ENCODE data around the gene ATRIP.

The ATRIP gene

DNA sequence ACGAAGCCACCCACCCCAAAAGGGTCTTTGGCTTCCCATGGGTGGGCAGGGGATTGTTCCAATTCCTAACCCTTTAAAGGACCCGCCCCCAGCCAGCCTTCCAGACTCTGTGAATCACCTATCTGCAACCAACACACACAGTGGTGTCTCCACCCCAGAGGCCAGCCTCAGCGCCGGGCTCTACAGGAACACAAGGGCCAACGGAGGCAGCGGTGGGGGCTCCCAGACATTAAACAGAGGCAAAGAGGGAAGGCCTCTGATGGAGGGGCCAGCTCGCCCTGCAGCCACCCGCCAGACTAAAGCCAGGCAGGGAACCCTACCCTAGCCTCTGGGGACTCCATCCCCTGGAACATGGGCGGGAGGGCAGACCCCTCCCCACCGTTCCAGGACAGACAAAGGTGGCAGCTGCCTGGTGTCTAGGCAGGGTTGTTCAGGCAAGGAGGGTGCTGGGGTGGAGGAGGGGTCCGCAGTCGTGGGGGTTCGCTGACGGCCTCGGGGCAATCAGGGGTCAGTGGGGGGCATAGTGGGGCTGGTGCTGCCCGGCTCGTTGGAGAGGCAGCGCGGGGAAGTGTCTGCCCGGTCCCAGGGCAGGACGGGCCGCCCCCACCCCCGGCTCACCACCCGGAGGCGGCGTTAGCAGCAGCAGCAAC, 57.0 kb downstream of the ATRIP start:
- TF ChIP-seq, protein P1, sequence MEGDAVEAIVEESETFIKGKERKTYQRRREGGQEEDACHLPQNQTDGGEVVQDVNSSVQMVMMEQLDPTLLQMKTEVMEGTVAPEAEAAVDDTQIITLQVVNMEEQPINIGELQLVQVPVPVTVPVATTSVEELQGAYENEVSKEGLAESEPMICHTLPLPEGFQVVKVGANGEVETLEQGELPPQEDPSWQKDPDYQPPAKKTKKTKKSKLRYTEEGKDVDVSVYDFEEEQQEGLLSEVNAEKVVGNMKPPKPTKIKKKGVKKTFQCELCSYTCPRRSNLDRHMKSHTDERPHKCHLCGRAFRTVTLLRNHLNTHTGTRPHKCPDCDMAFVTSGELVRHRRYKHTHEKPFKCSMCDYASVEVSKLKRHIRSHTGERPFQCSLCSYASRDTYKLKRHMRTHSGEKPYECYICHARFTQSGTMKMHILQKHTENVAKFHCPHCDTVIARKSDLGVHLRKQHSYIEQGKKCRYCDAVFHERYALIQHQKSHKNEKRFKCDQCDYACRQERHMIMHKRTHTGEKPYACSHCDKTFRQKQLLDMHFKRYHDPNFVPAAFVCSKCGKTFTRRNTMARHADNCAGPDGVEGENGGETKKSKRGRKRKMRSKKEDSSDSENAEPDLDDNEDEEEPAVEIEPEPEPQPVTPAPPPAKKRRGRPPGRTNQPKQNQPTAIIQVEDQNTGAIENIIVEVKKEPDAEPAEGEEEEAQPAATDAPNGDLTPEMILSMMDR (IDR thresholded peaks at IDR 0.05; ENCODE audit: insufficient read depth, low read depth, low read length, missing control alignments): no peak
- peak overlapping the region; percentile 53 for H3K4me3 ChIP-seq (ENCODE audit: low read depth, low read length)
- no peak for DNase-seq (ENCODE audit: low read depth)

DNA sequence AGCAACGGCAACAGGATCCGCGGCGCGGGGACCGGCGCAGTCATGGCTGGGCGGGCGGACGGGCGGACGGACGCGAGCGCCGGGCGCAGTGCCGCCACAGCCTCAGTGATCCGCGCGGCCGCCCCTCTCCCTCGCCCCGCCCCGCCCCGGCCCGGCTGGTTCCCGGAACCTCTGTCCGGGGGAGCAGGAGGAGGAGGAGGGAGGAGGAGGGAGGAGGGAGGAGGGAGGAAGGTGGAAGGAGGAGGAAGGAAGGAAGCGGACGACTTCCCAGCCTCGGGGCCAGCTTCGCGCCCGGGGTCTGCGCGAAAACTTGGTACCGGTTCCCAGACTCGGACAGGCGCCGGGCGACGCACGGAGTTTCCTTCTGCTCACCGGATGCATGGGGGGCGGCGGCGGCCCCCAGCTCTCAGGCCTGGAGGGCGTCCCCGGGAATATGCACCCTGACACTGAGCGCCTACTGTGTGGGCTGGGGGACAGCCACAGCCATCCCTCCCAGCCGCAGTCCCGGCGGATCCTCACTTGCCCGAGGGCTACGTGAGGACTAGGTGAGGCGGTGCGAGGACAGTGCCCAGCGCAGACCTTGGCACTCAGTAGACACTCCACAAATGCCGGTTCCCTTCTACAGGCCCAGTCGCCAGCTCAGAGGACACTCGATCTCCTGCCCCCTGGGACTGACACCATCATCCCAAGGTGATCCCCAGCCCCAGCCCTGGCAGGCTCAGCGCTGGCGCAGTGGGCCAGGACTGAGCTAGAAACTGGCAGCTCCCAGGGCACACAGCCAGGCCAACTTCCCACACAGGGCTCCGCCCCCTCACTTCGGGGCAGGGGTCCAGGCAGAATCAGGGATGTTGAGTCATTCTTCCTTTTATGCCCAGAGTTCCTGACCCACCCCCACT, 57.8 kb downstream of the ATRIP start, which contains the start of gene SHISA5:
SHISA5 (minus strand) TSS at position 124 of the 896 bp plus-strand sequence; CDS start at position 44, 80 bp downstream.
- TF ChIP-seq, protein P1 (IDR thresholded peaks at IDR 0.05; ENCODE audit: insufficient read depth, low read depth, low read length, missing control alignments): no peak
- DNase-seq (ENCODE audit: low read depth): peak; percentile 56
- H3K4me3 ChIP-seq (ENCODE audit: low read depth, low read length): peak within 1 kb of the TSS; percentile 53

DNA sequence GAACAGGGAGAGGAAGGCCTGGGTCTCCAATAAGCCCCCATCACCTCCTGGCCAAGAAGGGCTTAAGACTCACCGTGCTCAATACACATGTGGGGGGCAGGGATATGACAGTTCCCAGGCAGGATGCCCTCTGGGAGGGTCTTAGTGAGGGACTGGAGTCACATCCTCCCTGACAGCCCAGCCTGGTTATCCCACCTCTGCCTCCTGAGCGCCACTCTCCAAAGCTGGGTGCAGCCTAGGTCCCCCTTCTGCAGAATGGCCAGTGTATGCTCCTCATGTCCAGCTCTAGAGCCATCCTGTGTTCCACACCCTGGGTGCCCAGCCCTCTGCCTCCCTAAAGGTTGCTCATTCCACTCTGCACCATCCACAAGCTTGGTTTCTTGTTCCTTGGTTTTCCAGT, 58.6 kb downstream of the ATRIP start:
- H3K4me3 ChIP-seq (ENCODE audit: low read depth, low read length): no peak overlapping the region
- TF ChIP-seq, protein P1 (IDR thresholded peaks at IDR 0.05; ENCODE audit: insufficient read depth, low read depth, low read length, missing control alignments): no peak
- DNase-seq (ENCODE audit: low read depth): no peak

DNA sequence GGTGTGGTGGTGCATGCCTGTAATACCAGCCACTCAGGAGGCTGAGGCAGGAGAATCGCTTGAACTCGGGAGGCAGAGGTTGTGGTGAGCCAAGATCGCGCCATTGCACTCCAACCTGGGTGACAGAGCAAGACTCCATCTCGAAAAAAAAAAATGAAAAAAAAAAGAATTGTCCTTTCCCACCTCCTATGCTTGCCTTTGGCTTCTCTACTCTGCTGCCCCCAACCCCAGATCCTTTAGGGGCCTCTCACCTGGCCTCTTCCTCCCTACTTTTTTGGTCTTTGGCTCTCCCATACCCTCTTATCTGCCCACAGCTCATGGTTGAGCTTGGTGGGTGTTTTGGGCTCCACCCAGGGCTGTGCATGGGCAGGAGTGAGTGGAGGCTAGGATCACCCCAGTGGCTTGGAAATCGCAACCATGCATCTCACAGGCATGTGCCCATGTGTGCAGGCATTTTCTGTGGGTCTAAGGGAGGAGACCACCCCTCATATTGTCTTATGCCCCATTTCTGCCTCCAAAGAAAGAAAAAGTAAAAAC, 59.5 kb downstream of the ATRIP start:
- DNase-seq (ENCODE audit: low read depth): no peak
- TF ChIP-seq, protein P1 (IDR thresholded peaks at IDR 0.05; ENCODE audit: insufficient read depth, low read depth, low read length, missing control alignments): no peak
- no peak overlapping the region for H3K4me3 ChIP-seq (ENCODE audit: low read depth, low read length)

DNA sequence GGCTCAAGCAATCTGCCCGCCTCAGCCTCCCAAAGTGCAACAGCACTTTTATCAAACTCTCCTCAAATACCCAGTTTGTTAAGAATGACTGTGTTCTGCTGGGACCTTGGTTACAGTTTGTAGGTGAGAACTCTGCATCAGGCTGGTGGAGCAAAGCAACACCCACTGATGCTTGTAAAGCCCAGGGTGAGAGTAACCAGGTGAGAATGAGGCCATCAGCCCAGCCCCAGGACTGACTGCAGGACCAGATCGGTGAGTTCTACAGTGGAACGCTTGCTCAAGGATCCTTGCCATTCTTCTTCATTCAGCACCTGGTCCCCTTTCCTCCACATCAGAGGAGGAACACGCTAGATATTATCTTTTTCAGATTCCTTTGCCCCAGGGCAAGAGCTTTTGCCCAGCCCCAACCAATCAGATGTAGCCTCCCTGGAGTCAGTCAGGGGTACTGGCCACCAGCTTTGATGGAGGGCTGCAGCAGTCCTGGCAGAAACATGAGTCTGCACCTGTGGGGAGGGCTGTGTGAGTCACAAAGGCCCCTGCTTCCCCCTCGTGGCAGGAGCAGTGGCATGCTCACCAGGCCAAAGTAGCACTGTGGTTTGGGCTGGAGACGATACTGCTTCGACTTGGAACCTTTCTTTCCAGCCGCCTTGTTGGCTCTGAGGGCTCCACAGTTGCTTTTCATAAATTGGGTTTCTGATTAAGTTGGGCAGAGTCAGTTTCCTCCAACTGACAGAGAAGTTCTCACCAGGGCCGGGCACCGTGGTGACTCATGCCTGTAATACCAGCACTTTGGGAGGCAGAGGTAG, 60.9 kb downstream of the ATRIP start:
- TF ChIP-seq, protein P1 (IDR thresholded peaks at IDR 0.05; ENCODE audit: insufficient read depth, low read depth, low read length, missing control alignments): peak; percentile 78
- DNase-seq (ENCODE audit: low read depth): peak; percentile 80
- no peak overlapping the region for H3K4me3 ChIP-seq (ENCODE audit: low read depth, low read length)

DNA sequence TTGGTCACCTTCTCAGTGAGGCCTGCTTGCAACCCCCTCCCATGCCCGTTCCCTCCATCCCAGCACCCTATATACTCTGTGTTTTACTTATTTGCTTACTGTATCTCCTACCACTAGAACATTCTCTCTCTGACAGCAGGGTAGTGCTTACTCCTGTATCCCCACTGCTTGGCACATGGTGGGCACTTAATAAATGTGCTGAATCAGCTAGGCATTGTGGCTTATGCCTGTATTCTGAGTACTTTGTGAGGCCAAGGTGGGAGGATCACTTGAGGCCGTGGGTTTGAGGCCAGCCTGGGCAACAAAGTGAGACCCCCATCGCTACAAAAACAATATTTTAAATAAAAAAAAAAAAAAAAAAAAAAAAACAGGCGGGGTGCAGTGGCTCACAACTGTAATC, 65.0 kb downstream of the ATRIP start:
- TF ChIP-seq, protein P1 (IDR thresholded peaks at IDR 0.05; ENCODE audit: insufficient read depth, low read depth, low read length, missing control alignments): no peak
- no peak overlapping the region for H3K4me3 ChIP-seq (ENCODE audit: low read depth, low read length)
- DNase-seq (ENCODE audit: low read depth): no peak
